Measurements from ENCODE around the gene PLXDC2.

PLXDC2 gene

GRCh38 chr10:19782430-19783089 lies 33.7 kb upstream of the PLXDC2 start:
- in situ Hi-C loops (cut with MboI; ENCODE audit: low pct_unique_long_range_greater_than_20kb, low sequenced_read_pairs, unreplicated experiment): no loop called here
- DNase-seq (ENCODE audit: low spot score): no peak

GRCh38 chr10:19783721-19784120 lies 32.5 kb upstream of the PLXDC2 start:
- in situ Hi-C loops (cut with MboI; ENCODE audit: low pct_unique_long_range_greater_than_20kb, low sequenced_read_pairs, unreplicated experiment): no loop called here
- no peak for TF ChIP-seq CTCF (IDR thresholded peaks at IDR 0.05; ENCODE audit: extremely low read depth, insufficient read depth, missing control alignments)
- DNase-seq (ENCODE audit: low spot score): no peak

More at GRCh38 chr10:19782430-19783089, 33.7 kb upstream of the PLXDC2 start:
- TF ChIP-seq CTCF (IDR thresholded peaks at IDR 0.05; ENCODE audit: extremely low read depth, insufficient read depth, missing control alignments): no peak

GRCh38 chr10:19785366-19785765 lies 30.9 kb upstream of the PLXDC2 start:
- in situ Hi-C loops (cut with MboI; ENCODE audit: low pct_unique_long_range_greater_than_20kb, low sequenced_read_pairs, unreplicated experiment): no loop called here
- no peak for TF ChIP-seq CTCF (IDR thresholded peaks at IDR 0.05; ENCODE audit: extremely low read depth, insufficient read depth, missing control alignments)
- DNase-seq (ENCODE audit: low spot score): no peak

- in situ Hi-C loops (cut with MboI; ENCODE audit: low pct_unique_long_range_greater_than_20kb, low sequenced_read_pairs, unreplicated experiment): no loop called here
- peak; percentile 73 for TF ChIP-seq CTCF (IDR thresholded peaks at IDR 0.05; ENCODE audit: extremely low read depth, insufficient read depth, missing control alignments)
- DNase-seq (ENCODE audit: low spot score): peak; percentile 23
These were observed 28.1 kb upstream of the PLXDC2 start for GRCh38 chr10:19788075-19788686.

- DNase-seq (ENCODE audit: low spot score): no peak
- no peak for TF ChIP-seq CTCF (IDR thresholded peaks at IDR 0.05; ENCODE audit: extremely low read depth, insufficient read depth, missing control alignments)
- in situ Hi-C loops (cut with MboI; ENCODE audit: low pct_unique_long_range_greater_than_20kb, low sequenced_read_pairs, unreplicated experiment): no loop called here
These were observed 27.3 kb upstream of the PLXDC2 start for GRCh38 chr10:19788902-19789301.

- DNase-seq (ENCODE audit: low spot score): no peak
- in situ Hi-C loops (cut with MboI; ENCODE audit: low pct_unique_long_range_greater_than_20kb, low sequenced_read_pairs, unreplicated experiment): no loop called here
- TF ChIP-seq CTCF (IDR thresholded peaks at IDR 0.05; ENCODE audit: extremely low read depth, insufficient read depth, missing control alignments): no peak
These were observed 26.6 kb upstream of the PLXDC2 start for GRCh38 chr10:19789607-19790006.
